ENCODE results near the gene PRICKLE1. TPM values are rescaled to one million over a fixed set of nuclear protein-coding genes. Genes with fewer than 3 reads are reported as not detected.

PRICKLE1 gene
- total RNA-seq, 2 experiments from 2014 or later = not detected

GRCh38 chr12:42410340-42410739 is 179.2 kb downstream of the PRICKLE1 start:
- ATAC-seq = no peak
- POLR2A ChIA-PET = no interaction called here
- Mint-ChIP-seq H3K4me3 (no peak overlapping the region), H3K4me1 (ENCODE audit: low read depth) (peaks cover 4% of the 10 kb centered on the region), H3K27me3 (no peaks in the 10 kb centered on the region), H3K36me3 (ENCODE audit: low read depth) (peaks cover 20% of the 10 kb centered on the region), H3K9me3 (no peaks in the 10 kb centered on the region), H3K27ac (no peak overlapping the region)
- TF ChIP-seq, protein P1, sequence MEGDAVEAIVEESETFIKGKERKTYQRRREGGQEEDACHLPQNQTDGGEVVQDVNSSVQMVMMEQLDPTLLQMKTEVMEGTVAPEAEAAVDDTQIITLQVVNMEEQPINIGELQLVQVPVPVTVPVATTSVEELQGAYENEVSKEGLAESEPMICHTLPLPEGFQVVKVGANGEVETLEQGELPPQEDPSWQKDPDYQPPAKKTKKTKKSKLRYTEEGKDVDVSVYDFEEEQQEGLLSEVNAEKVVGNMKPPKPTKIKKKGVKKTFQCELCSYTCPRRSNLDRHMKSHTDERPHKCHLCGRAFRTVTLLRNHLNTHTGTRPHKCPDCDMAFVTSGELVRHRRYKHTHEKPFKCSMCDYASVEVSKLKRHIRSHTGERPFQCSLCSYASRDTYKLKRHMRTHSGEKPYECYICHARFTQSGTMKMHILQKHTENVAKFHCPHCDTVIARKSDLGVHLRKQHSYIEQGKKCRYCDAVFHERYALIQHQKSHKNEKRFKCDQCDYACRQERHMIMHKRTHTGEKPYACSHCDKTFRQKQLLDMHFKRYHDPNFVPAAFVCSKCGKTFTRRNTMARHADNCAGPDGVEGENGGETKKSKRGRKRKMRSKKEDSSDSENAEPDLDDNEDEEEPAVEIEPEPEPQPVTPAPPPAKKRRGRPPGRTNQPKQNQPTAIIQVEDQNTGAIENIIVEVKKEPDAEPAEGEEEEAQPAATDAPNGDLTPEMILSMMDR (IDR thresholded peaks at IDR 0.05) = no peak
- DNase-seq = no peak
- CTCF ChIA-PET = no interaction called here
- intact Hi-C loops (cut with micrococcal nuclease) = no loop called here

DNA sequence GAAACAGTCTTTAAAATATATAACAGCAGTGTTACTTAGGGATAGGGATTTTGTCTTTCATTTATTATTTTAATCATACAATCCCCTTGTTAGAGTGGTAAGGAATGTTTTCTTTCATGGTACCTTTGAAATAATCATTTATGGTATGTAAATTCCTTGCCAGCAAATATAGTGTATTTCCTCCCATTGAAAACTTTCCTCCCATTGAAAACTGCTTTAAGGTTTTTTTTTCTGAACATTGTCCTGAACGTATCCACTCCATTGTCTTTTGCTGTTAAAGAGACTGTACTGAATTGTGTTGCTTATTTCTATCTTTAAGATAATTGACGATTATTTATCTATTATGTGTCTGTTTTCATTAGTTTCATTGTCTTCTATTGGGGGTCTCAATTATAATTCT is 180.1 kb downstream of the PRICKLE1 start:
- CTCF ChIA-PET = no interaction called here
- DNase-seq (no peak), ATAC-seq (no peak)
- TF ChIP-seq, protein P1 (IDR thresholded peaks at IDR 0.05) = no peak
- no peaks in the 10 kb centered on the region for H3K9me3 Mint-ChIP-seq
- POLR2A ChIA-PET = no interaction called here
- H3K4me1 Mint-ChIP-seq (ENCODE audit: low read depth) = peaks cover 4% of the 10 kb centered on the region
- no peak overlapping the region for H3K4me3 Mint-ChIP-seq
- intact Hi-C loops (cut with micrococcal nuclease) = no loop called here
- H3K27me3 Mint-ChIP-seq = no peaks in the 10 kb centered on the region
- peaks cover 24% of the 10 kb centered on the region for H3K36me3 Mint-ChIP-seq (ENCODE audit: low read depth)
- no peak overlapping the region for H3K27ac Mint-ChIP-seq

- no peak for DNase-seq
- ATAC-seq = no peak
- no peaks in the 10 kb centered on the region for H3K27me3 Mint-ChIP-seq
- H3K36me3 Mint-ChIP-seq (ENCODE audit: low read depth) = peaks cover 17% of the 10 kb centered on the region
- ChIA-PET CTCF (no interaction called here), POLR2A (no interaction called here)
- intact Hi-C loops (cut with micrococcal nuclease) = no loop called here
- no peak overlapping the region for H3K27ac Mint-ChIP-seq
- no peaks in the 10 kb centered on the region for H3K9me3 Mint-ChIP-seq
- H3K4me1 Mint-ChIP-seq (ENCODE audit: low read depth) = no peaks in the 10 kb centered on the region
- H3K4me3 Mint-ChIP-seq = no peak overlapping the region
- TF ChIP-seq, protein P1 (IDR thresholded peaks at IDR 0.05) = no peak
Observed at GRCh38 chr12:42407306-42407705, 182.2 kb downstream of the PRICKLE1 start.
